Neural crest cell (in vitro differentiated cells): ENCODE data around the gene ZNF771. TPM values are rescaled to one million over a fixed set of nuclear protein-coding genes. Genes with fewer than 3 reads are reported as not detected.

ENCODE experiments used
- DNase-seq: peaks from one replicate; pipeline ENCODE4 v3.0.0; 2021; ENCODE audit warnings: low read depth, mixed read lengths, low spot score
- H3K27ac Mint-ChIP-seq: one replicate; pipeline ENCODE4 v1.8.0; 2021; ENCODE audit warnings: mild to moderate bottlenecking, mixed read lengths; ENCODE audit not compliant: unreplicated experiment
- H3K27me3 Mint-ChIP-seq: 2 replicates; pipeline ENCODE4 v1.8.0; 2021; ENCODE audit warnings: low read depth, mild to moderate bottlenecking, mixed read lengths
- H3K36me3 Mint-ChIP-seq: 2 replicates; pipeline ENCODE4 v1.8.0; 2021; ENCODE audit warnings: low read depth, mild to moderate bottlenecking, mixed read lengths
- H3K4me1 Mint-ChIP-seq: 2 replicates; pipeline ENCODE4 v1.8.0; 2021; ENCODE audit warnings: mixed read lengths
- H3K4me3 Mint-ChIP-seq: one replicate; pipeline ENCODE4 v1.8.0; 2021; ENCODE audit warnings: mild to moderate bottlenecking, mixed read lengths
- H3K9me3 Mint-ChIP-seq: 2 replicates; pipeline ENCODE4 v1.8.0; 2021; ENCODE audit warnings: mixed read lengths
- CTCF ChIP-seq: fragments of 200-600 bp; sonication (generic); conservative IDR thresholded peaks from 2 replicates; pipeline ENCODE4 v1.5.0; 2021; ENCODE audit warnings: antibody characterized with exemption, mild to moderate bottlenecking
- total RNA-seq: library from RNA; stranded (reverse); gene quantifications from 2 replicates; pipeline ENCODE4 v1.2.1, GENCODE V29; 2021

ZNF771 gene
- total RNA-seq, 1 donor from 2014 or later: 18.9 TPM

- no peak for TF ChIP-seq CTCF
- peaks cover 18% of the 10 kb centered on the region for H3K4me1 Mint-ChIP-seq
- no peak for DNase-seq
- peaks cover 5% of the 10 kb centered on the region for H3K27me3 Mint-ChIP-seq
- H3K36me3 Mint-ChIP-seq: peaks cover 13% of the 10 kb centered on the region
- no peaks in the 10 kb centered on the region for H3K9me3 Mint-ChIP-seq
- H3K4me3 Mint-ChIP-seq: no peak overlapping the region
- no peak overlapping the region for H3K27ac Mint-ChIP-seq
Observed at GRCh38 chr16:30439720-30440348, 32.4 kb downstream of the ZNF771 start.

GRCh38 chr16:30443631-30444030 lies 36.2 kb downstream of the ZNF771 start:
- Mint-ChIP-seq H3K4me1 (peaks cover 31% of the 10 kb centered on the region), H3K27me3 (peaks cover 2% of the 10 kb centered on the region), H3K4me3 (peak overlapping the region; percentile 94), H3K9me3 (no peaks in the 10 kb centered on the region), H3K36me3 (peaks cover 15% of the 10 kb centered on the region), H3K27ac (no peak overlapping the region)
- TF ChIP-seq CTCF: no peak
- DNase-seq: no peak

GRCh38 chr16:30444231-30445148 lies 37.1 kb downstream of the ZNF771 start:
- Mint-ChIP-seq H3K4me1 (peaks cover 31% of the 10 kb centered on the region), H3K4me3 (peak overlapping the region; percentile 94), H3K9me3 (no peaks in the 10 kb centered on the region), H3K27me3 (peaks cover 2% of the 10 kb centered on the region), H3K27ac (peak overlapping the region; percentile 43), H3K36me3 (peaks cover 15% of the 10 kb centered on the region)
- no peak for TF ChIP-seq CTCF
- no peak for DNase-seq

- H3K27me3 Mint-ChIP-seq: peaks cover 2% of the 10 kb centered on the region
- DNase-seq: no peak
- peak overlapping the region; percentile 43 for H3K27ac Mint-ChIP-seq
- peak overlapping the region; percentile 94 for H3K4me3 Mint-ChIP-seq
- H3K9me3 Mint-ChIP-seq: no peaks in the 10 kb centered on the region
- H3K36me3 Mint-ChIP-seq: peaks cover 15% of the 10 kb centered on the region
- no peak for TF ChIP-seq CTCF
- H3K4me1 Mint-ChIP-seq: peaks cover 31% of the 10 kb centered on the region
Observed at GRCh38 chr16:30445149-30445407, 37.7 kb downstream of the ZNF771 start.

- peak within 1 kb of the TSS; percentile 92 for H3K27ac Mint-ChIP-seq
- TF ChIP-seq CTCF: peak; percentile 55
- H3K9me3 Mint-ChIP-seq: no peaks in the 10 kb centered on the region
- peak within 1 kb of the TSS; percentile 94 for H3K4me3 Mint-ChIP-seq
- H3K4me1 Mint-ChIP-seq: peaks cover 31% of the 10 kb centered on the region
- DNase-seq: peak; percentile 97
- peaks cover 15% of the 10 kb centered on the region for H3K36me3 Mint-ChIP-seq
- H3K27me3 Mint-ChIP-seq: peaks cover under 1% of the 10 kb centered on the region
Observed at GRCh38 chr16:30445408-30446202, 38.2 kb downstream of the ZNF771 start, which contains the start of gene SEPHS2. SEPHS2 (minus strand) TSS chr16:30445874; CDS start chr16:30445727, 147 bp downstream.
